Cardiac fibroblast (primary cell): ENCODE results near the gene HHATL.

Experiments used
- DNase-seq, 2 donors: peaks; one replicate each; pipeline versions ENCODE4 v3.0.0 to v3.0.0-alpha.2; 2010; ENCODE audit warnings: low read depth in 2 of 2
- H3K4me3 ChIP-seq, 2 donors: replicated peaks in 1 of 2; 1 replicate in 1 of 2; 2 replicates in 1 of 2; pipeline ENCODE4 v1.5.1; 2011; ENCODE audit warnings: low read depth in 2 of 2, low read length in 2 of 2, mild to moderate bottlenecking in 2 of 2, moderate library complexity in 1 of 2
- TF ChIP-seq, protein P1 (sequence below): IDR thresholded peaks from one replicate; pipeline ENCODE4 v1.5.1; 2011; ENCODE audit warnings: low read depth, mild to moderate bottlenecking, low read length, inconsistent platforms

Gene HHATL

DNA sequence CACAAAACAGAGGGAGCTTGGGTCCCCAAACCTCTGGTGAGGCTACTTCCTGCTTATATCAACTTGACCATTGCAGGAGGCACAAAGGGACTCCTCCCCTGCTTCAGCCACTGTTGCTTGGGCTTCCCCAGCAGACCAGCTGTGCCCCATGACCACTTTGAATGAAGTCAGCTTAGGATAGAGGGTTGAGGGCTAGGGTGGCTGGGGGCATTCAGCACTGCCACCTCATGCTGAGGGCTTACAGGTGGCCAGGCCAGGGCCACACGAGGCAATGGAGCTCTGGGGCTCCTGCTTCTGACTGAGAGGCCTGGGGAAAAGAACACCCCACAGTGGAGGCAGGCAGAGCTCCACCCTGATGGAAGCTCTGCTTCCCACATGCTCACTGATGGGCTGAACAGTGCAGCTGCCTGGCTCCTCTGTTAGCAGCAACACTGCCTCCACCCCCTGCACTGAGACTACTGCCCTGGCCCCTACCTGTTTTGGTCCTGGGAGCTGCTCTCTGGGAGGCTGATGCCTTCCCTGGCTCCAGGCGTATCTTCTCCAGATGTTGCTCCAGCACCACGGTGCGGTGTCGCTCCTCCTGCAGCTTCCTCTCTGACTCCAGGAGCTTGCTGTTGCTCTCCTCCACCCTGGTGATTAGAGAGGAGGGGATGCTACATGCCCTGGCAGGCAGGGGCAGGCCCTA, 10.2 kb upstream of the HHATL start:
- TF ChIP-seq, protein P1, sequence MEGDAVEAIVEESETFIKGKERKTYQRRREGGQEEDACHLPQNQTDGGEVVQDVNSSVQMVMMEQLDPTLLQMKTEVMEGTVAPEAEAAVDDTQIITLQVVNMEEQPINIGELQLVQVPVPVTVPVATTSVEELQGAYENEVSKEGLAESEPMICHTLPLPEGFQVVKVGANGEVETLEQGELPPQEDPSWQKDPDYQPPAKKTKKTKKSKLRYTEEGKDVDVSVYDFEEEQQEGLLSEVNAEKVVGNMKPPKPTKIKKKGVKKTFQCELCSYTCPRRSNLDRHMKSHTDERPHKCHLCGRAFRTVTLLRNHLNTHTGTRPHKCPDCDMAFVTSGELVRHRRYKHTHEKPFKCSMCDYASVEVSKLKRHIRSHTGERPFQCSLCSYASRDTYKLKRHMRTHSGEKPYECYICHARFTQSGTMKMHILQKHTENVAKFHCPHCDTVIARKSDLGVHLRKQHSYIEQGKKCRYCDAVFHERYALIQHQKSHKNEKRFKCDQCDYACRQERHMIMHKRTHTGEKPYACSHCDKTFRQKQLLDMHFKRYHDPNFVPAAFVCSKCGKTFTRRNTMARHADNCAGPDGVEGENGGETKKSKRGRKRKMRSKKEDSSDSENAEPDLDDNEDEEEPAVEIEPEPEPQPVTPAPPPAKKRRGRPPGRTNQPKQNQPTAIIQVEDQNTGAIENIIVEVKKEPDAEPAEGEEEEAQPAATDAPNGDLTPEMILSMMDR = no peak
- no peak for DNase-seq
- no peak overlapping the region for H3K4me3 ChIP-seq

DNA sequence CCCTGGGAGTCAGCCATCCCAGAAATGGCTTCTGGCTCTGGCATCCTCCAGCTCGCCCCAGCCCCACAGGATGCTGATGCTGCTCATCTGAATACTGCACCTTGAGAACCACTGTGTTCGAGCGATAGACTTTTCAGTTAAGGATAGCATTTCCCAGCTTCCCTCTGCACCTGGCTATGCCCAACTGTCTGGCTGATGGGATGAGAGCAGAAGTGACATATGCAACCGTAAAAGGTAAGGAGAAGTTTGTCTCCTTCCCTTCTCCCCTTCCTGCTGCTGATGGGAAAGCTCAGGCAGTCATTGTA, 9.7 kb upstream of the HHATL start:
- DNase-seq = no peak
- TF ChIP-seq, protein P1 = no peak
- H3K4me3 ChIP-seq = no peak overlapping the region

DNA sequence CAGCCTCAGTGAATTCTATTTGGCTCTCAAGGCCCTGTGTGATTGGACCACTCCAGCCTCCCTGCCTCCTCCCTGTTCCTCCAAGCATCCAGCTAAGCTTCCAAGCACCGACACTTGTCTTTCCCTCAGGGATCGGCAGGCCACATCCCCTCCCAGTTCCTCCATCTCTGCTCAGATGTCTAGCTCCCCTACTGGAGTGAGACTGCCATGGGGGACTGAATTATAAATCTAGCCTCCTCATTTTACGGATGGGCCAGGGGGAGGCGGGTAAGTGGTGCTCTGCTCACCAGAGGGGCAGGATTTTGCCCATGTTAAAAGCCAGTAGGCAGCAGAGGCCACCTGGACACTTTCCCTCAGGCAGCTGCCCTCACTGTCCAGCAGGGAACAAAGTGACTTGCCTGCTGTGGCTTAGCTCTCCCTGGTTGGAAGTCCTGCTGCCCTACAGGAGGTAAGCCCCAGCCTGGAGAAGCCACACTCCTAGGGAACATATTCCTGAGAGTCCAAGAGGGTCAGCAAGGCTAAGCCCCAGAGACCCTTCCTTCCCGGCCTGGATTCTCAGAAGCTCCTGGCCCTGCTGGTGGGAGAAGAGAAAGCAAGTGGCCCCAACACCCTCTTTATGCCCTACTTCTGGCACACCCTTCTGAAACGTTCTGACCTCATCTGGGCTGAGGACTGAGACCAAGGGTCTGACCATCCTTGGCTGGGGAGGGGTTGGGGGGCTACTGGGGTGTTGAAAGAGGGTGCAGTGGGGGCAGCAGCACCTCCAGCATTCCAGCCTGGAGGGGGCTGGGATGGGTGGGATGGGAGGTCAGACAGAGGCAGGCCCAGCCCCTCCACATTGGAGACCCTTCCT, 9.1 kb upstream of the HHATL start:
- TF ChIP-seq, protein P1 = no peak
- DNase-seq = no peak
- no peak overlapping the region for H3K4me3 ChIP-seq

DNA sequence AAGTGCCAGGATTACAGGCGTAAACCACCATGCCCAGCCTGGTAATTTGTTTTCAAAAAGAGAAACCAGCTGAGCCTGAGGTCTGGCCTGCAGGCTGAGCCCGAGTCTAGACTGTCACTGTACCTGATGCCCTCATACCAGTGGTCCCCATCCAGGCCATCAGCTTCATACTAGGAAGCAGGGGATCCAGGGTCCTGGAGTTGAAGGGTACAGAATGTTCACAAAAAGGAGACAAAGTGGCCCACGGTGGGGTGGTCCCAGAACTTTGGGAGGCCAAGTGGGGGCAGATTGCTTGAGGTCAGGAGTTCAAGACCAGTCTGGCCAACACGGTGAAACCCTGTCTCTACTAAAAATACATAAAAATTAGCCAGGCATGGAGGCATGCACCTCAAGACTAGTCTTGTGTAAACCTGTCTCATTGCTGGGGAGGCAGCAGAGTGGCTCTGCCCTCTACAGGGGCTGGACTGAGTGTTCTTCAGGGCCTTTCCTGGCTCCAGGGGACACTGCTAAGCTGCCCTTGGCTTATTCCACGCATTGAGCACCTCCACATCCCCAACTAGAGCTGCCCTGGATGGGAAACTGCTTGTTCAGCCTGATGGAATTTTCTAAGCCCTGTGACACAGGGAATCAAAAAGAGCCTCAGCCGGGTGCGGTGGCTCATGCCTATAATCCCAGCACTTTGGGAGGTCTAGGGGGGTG, 7.9 kb upstream of the HHATL start:
- DNase-seq = no peak
- no peak overlapping the region for H3K4me3 ChIP-seq
- TF ChIP-seq, protein P1 = no peak

DNA sequence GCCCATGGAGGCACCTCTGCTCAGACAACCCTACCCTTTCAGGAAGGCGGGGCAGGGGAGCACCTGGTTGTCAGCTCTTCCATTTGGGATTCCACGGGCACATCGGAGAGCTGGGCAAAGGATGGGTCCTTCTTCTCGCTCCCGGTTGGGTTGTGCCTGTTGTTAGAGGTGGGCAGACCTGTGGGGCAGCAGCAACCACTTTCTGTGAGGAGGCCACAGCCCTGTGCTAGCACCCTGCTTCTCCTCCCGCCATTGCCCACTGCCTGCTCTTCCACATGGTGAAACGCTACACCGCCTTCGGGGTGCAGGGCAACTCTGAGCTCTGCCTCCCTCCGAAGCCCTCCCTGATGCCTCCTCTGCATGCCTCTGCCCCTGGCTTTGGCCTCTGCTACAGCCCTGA, 7.0 kb upstream of the HHATL start:
- TF ChIP-seq, protein P1 = no peak
- DNase-seq = no peak
- H3K4me3 ChIP-seq = no peak overlapping the region

DNA sequence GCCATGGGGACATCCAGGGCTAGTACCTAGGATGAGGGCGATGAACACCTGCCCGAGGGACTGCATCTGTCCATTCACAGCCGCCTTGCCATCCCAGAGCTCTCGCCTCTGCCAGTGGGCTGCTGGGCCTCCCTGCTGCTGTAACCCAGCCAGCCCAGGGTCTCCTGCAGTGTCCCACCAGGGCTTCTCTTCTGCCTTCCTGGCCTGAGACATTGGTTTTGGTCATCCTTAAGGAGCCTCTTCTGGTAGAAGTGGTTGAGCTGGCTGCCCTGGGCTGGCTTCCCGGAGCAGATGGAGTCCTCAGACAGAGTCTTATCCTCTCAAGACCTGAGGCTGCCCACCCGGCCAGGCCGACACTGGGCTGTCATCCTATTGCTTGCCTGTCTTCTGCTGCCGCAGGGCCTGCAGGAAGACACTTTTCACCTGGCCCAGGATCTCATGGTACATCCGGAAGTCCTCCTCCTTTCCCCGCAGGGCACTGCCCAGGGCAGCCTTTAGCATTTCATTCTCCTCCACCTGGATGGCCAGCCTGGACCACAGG, 6.1 kb upstream of the HHATL start:
- DNase-seq = no peak

More for the DNA sequence above, 6.1 kb upstream of the HHATL start:
- H3K4me3 ChIP-seq = no peak overlapping the region
- TF ChIP-seq, protein P1 = no peak
